ENCODE data around the gene SMAD3.

The SMAD3 gene

GRCh38 chr15:67082007-67082536 is 16.7 kb downstream of the SMAD3 start:
- Histone ChIP-seq H3K4me3 (ENCODE audit: control insufficient read depth in 1 of 7, extremely low read depth in 1 of 7, insufficient read depth in 4 of 7, low read depth in 2 of 7, low read length in 6 of 7) (no peak overlapping the region), H3K4me1 (ENCODE audit: control extremely low read depth in 1 of 4, control insufficient read depth in 4 of 4, insufficient read depth in 4 of 4, low read length in 3 of 4) (peaks cover 38 to 86% (median 68%) of the 10 kb centered on the region in 4 experiments), H3K27ac (ENCODE audit: insufficient read depth in 1 of 2, low read depth in 1 of 2, low read length in 2 of 2, poor library complexity in 1 of 2, severe bottlenecking in 2 of 2) (no peak overlapping the region), H3K27me3 (replicated peaks in 2 of 5; ENCODE audit: control insufficient read depth in 4 of 5, insufficient read depth in 5 of 5, low read length in 4 of 5) (no peaks in the 10 kb centered on the region), H3K36me3 (ENCODE audit: control insufficient read depth in 4 of 4, insufficient read depth in 4 of 4, low read length in 3 of 4) (no peaks in the 10 kb centered on the region), H3K9me3 (ENCODE audit: control extremely low read depth in 1 of 5, control insufficient read depth in 4 of 5, insufficient read depth in 2 of 5, low read depth in 1 of 5, low read length in 4 of 5) (no peaks in the 10 kb centered on the region)
- 79% methylated on average over 3 of the region's 3 CpGs for WGBS (ENCODE audit: insufficient coverage)
- peak in 1 of 3 donors; percentile 62 for DNase-seq
- ChIA-PET POLR2A (interaction anchor here (0.6 to 2.3 kb wide), 4 partner anchors 9 to 135 kb away, joined by 3 to 9 read pairs (median 6); partner anchors contain the start of gene SMAD3), CTCF (interaction anchor here (1.0 to 6.0 kb wide), 13 partner anchors 8 to 222 kb away, joined by 3 to 37 read pairs (median 6); partner anchors contain the start of gene SMAD3)

DNA sequence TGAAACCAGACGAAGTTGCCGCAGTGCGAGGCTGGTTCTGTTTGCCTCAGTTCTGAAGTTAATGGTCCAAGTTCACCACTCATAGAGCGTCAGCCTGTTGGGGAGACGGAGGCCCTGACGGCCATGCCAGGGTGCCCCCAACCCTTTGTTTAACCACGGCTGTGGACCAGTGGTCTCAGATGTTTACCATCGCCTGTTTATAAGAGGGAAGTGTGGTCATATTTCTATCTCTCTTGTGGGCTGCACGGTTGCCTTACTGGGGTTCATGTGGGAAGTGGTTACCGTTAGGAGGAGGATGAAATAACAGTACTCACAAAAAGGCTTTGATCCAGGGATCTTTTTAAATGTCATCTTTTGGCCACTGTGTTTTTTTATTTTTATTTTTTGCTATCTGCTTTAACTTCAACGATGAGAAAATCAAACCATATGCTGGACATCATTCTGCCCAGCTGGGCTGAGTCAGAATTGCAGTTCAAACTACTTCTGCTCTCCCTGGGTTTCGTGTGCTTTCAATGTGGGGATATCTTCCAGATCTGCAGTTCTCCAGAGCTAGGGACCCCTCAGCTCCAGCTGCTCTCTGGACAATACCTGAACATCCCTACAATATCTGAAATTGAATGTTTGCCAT is 17.8 kb downstream of the SMAD3 start:
- no peaks in the 10 kb centered on the region for H3K27me3 ChIP-seq (replicated peaks in 2 of 5; ENCODE audit: control insufficient read depth in 4 of 5, insufficient read depth in 5 of 5, low read length in 4 of 5)
- H3K36me3 ChIP-seq (ENCODE audit: control insufficient read depth in 4 of 4, insufficient read depth in 4 of 4, low read length in 3 of 4): no peaks in the 10 kb centered on the region
- ChIA-PET CTCF (interaction anchor here (3.5 to 6.0 kb wide), 3 partner anchors 11 to 38 kb away, joined by 16 to 37 read pairs (median 21); no protein-coding TSS in a partner anchor), POLR2A (interaction anchor here (2.3 kb wide), 1 partner anchor 8 kb away, joined by 9 read pairs; no protein-coding TSS in a partner anchor)
- H3K9me3 ChIP-seq (ENCODE audit: control extremely low read depth in 1 of 5, control insufficient read depth in 4 of 5, insufficient read depth in 2 of 5, low read depth in 1 of 5, low read length in 4 of 5): no peaks in the 10 kb centered on the region
- H3K4me1 ChIP-seq (ENCODE audit: control extremely low read depth in 1 of 4, control insufficient read depth in 4 of 4, insufficient read depth in 4 of 4, low read length in 3 of 4): peaks cover 35 to 86% (median 77%) of the 10 kb centered on the region in 4 experiments
- WGBS (ENCODE audit: insufficient coverage): 58% methylated on average over 8 of the region's 12 CpGs
- H3K4me3 ChIP-seq (ENCODE audit: control insufficient read depth in 1 of 7, extremely low read depth in 1 of 7, insufficient read depth in 4 of 7, low read depth in 2 of 7, low read length in 6 of 7): peak overlapping the region in 2 of 7 experiments; percentile 4 to 29
- H3K27ac ChIP-seq (ENCODE audit: insufficient read depth in 1 of 2, low read depth in 1 of 2, low read length in 2 of 2, poor library complexity in 1 of 2, severe bottlenecking in 2 of 2): no peak overlapping the region
- peak in 2 of 3 donors; percentile 79 to 81 for DNase-seq

GRCh38 chr15:67084561-67084960 is 19.2 kb downstream of the SMAD3 start:
- H3K27ac ChIP-seq (ENCODE audit: insufficient read depth in 1 of 2, low read depth in 1 of 2, low read length in 2 of 2, poor library complexity in 1 of 2, severe bottlenecking in 2 of 2): no peak overlapping the region
- no peak overlapping the region for H3K4me3 ChIP-seq (ENCODE audit: control insufficient read depth in 1 of 7, extremely low read depth in 1 of 7, insufficient read depth in 4 of 7, low read depth in 2 of 7, low read length in 6 of 7)
- CTCF ChIA-PET: interaction anchor here (0.6 to 6.0 kb wide), 5 partner anchors 9 to 53 kb away, joined by 3 to 37 read pairs (median 3); no protein-coding TSS in a partner anchor
- DNase-seq: peak in 1 of 3 donors; percentile 12
- H3K9me3 ChIP-seq (ENCODE audit: control extremely low read depth in 1 of 5, control insufficient read depth in 4 of 5, insufficient read depth in 2 of 5, low read depth in 1 of 5, low read length in 4 of 5): no peaks in the 10 kb centered on the region
- POLR2A ChIA-PET: interaction anchor here (0.9 kb wide), 1 partner anchor 20 kb away, joined by 4 read pairs; no protein-coding TSS in a partner anchor
- no peaks in the 10 kb centered on the region for H3K27me3 ChIP-seq (replicated peaks in 2 of 5; ENCODE audit: control insufficient read depth in 4 of 5, insufficient read depth in 5 of 5, low read length in 4 of 5)
- H3K4me1 ChIP-seq (ENCODE audit: control extremely low read depth in 1 of 4, control insufficient read depth in 4 of 4, insufficient read depth in 4 of 4, low read length in 3 of 4): peaks cover 35 to 92% (median 80%) of the 10 kb centered on the region in 4 experiments
- H3K36me3 ChIP-seq (ENCODE audit: control insufficient read depth in 4 of 4, insufficient read depth in 4 of 4, low read length in 3 of 4): no peaks in the 10 kb centered on the region
- 49% methylated on average over 6 of the region's 7 CpGs for WGBS (ENCODE audit: insufficient coverage)

GRCh38 chr15:67085237-67085817 is 19.9 kb downstream of the SMAD3 start:
- ChIA-PET CTCF (interaction anchor here (1.4 to 1.7 kb wide), 2 partner anchors 18 to 38 kb away, joined by 4 to 5 read pairs; no protein-coding TSS in a partner anchor), POLR2A (interaction anchor here (0.5 kb wide), 1 partner anchor 139 kb away, joined by 5 read pairs; no protein-coding TSS in a partner anchor)
- WGBS (ENCODE audit: insufficient coverage): 100% methylated on average over 1 of the region's 3 CpGs
- Histone ChIP-seq H3K27me3 (replicated peaks in 2 of 5; ENCODE audit: control insufficient read depth in 4 of 5, insufficient read depth in 5 of 5, low read length in 4 of 5) (no peaks in the 10 kb centered on the region), H3K27ac (ENCODE audit: insufficient read depth in 1 of 2, low read depth in 1 of 2, low read length in 2 of 2, poor library complexity in 1 of 2, severe bottlenecking in 2 of 2) (no peak overlapping the region), H3K4me1 (ENCODE audit: control extremely low read depth in 1 of 4, control insufficient read depth in 4 of 4, insufficient read depth in 4 of 4, low read length in 3 of 4) (peaks cover 35 to 92% (median 81%) of the 10 kb centered on the region in 4 experiments), H3K36me3 (ENCODE audit: control insufficient read depth in 4 of 4, insufficient read depth in 4 of 4, low read length in 3 of 4) (no peaks in the 10 kb centered on the region), H3K9me3 (ENCODE audit: control extremely low read depth in 1 of 5, control insufficient read depth in 4 of 5, insufficient read depth in 2 of 5, low read depth in 1 of 5, low read length in 4 of 5) (no peaks in the 10 kb centered on the region), H3K4me3 (ENCODE audit: control insufficient read depth in 1 of 7, extremely low read depth in 1 of 7, insufficient read depth in 4 of 7, low read depth in 2 of 7, low read length in 6 of 7) (no peak overlapping the region)
- DNase-seq: peak in 1 of 3 donors; percentile 56

GRCh38 chr15:67085818-67086636 is 20.6 kb downstream of the SMAD3 start:
- POLR2A ChIA-PET: interaction anchor here (0.5 kb wide), 1 partner anchor 139 kb away, joined by 5 read pairs; no protein-coding TSS in a partner anchor
- 100% methylated on average over 2 of the region's 3 CpGs for WGBS (ENCODE audit: insufficient coverage)
- Histone ChIP-seq H3K27me3 (replicated peaks in 2 of 5; ENCODE audit: control insufficient read depth in 4 of 5, insufficient read depth in 5 of 5, low read length in 4 of 5) (no peaks in the 10 kb centered on the region), H3K9me3 (ENCODE audit: control extremely low read depth in 1 of 5, control insufficient read depth in 4 of 5, insufficient read depth in 2 of 5, low read depth in 1 of 5, low read length in 4 of 5) (no peaks in the 10 kb centered on the region), H3K4me1 (ENCODE audit: control extremely low read depth in 1 of 4, control insufficient read depth in 4 of 4, insufficient read depth in 4 of 4, low read length in 3 of 4) (peaks cover 29 to 92% (median 81%) of the 10 kb centered on the region in 4 experiments), H3K27ac (ENCODE audit: insufficient read depth in 1 of 2, low read depth in 1 of 2, low read length in 2 of 2, poor library complexity in 1 of 2, severe bottlenecking in 2 of 2) (no peak overlapping the region), H3K4me3 (ENCODE audit: control insufficient read depth in 1 of 7, extremely low read depth in 1 of 7, insufficient read depth in 4 of 7, low read depth in 2 of 7, low read length in 6 of 7) (no peak overlapping the region), H3K36me3 (ENCODE audit: control insufficient read depth in 4 of 4, insufficient read depth in 4 of 4, low read length in 3 of 4) (no peaks in the 10 kb centered on the region)
- peak in 2 of 3 donors; percentile 65 to 81 for DNase-seq
- CTCF ChIA-PET: interaction anchor here (1.4 to 1.7 kb wide), 3 partner anchors 17 to 37 kb away, joined by 3 to 5 read pairs (median 4); no protein-coding TSS in a partner anchor

DNA sequence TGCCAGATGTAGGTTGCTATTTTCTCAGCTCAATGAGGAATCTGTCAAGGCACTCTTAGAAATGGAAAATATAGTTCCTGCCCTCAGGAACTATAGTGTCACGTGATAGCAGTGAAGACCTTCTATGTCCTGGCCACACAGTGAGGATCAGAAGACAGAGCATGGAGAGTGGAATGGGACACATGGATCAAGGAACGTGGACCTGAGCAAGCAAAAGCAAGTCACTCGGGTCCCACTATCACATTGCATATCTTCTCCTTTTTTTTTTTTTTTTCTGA is 21.2 kb downstream of the SMAD3 start:
- Histone ChIP-seq H3K36me3 (ENCODE audit: control insufficient read depth in 4 of 4, insufficient read depth in 4 of 4, low read length in 3 of 4) (no peaks in the 10 kb centered on the region), H3K9me3 (ENCODE audit: control extremely low read depth in 1 of 5, control insufficient read depth in 4 of 5, insufficient read depth in 2 of 5, low read depth in 1 of 5, low read length in 4 of 5) (no peaks in the 10 kb centered on the region), H3K4me3 (ENCODE audit: control insufficient read depth in 1 of 7, extremely low read depth in 1 of 7, insufficient read depth in 4 of 7, low read depth in 2 of 7, low read length in 6 of 7) (no peak overlapping the region), H3K4me1 (ENCODE audit: control extremely low read depth in 1 of 4, control insufficient read depth in 4 of 4, insufficient read depth in 4 of 4, low read length in 3 of 4) (peaks cover 30 to 92% (median 80%) of the 10 kb centered on the region in 4 experiments), H3K27me3 (replicated peaks in 2 of 5; ENCODE audit: control insufficient read depth in 4 of 5, insufficient read depth in 5 of 5, low read length in 4 of 5) (no peaks in the 10 kb centered on the region), H3K27ac (ENCODE audit: insufficient read depth in 1 of 2, low read depth in 1 of 2, low read length in 2 of 2, poor library complexity in 1 of 2, severe bottlenecking in 2 of 2) (no peak overlapping the region)
- 100% methylated on average over 2 of the region's 3 CpGs for WGBS (ENCODE audit: insufficient coverage)
- ChIA-PET CTCF (interaction anchor here (1.4 to 1.7 kb wide), 2 partner anchors 17 to 19 kb away, joined by 3 to 5 read pairs; no protein-coding TSS in a partner anchor), POLR2A (interaction anchor here (0.7 kb wide), 1 partner anchor 88 kb away, joined by 4 read pairs; no protein-coding TSS in a partner anchor)
- DNase-seq: no peak
